Uterus (tissue), 4 donors: ENCODE results near the gene ZDHHC8. TPM values are rescaled to one million over a fixed set of nuclear protein-coding genes. Genes with fewer than 3 reads are reported as not detected.

Source experiments
- DNase-seq, 2 donors: peaks; one replicate each; pipeline ENCODE4 v3.0.0-alpha.2; 2019 to 2020
- H3K27ac ChIP-seq, 2 donors: fragments of 200-600 bp; sonication (generic); 1 replicate in 1 of 2; 2 replicates in 1 of 2; pipeline ENCODE4 v1.5.1; 2016 to 2018
- H3K27me3 ChIP-seq, 2 donors: fragments of 200-600 bp; sonication (generic); one replicate each; pipeline ENCODE4 v1.5.1; 2018 to 2019; ENCODE audit warnings: control low read depth in 1 of 2
- H3K36me3 ChIP-seq, 2 donors: fragments of 200-600 bp; sonication (generic); one replicate each; pipeline ENCODE4 v1.5.1; 2019; ENCODE audit warnings: control low read depth in 1 of 2
- H3K4me1 ChIP-seq, 2 donors: fragments of 200-600 bp; sonication (generic); one replicate each; pipeline ENCODE4 v1.5.1; 2018 to 2019; ENCODE audit warnings: control low read depth in 1 of 2
- H3K4me3 ChIP-seq, 2 donors: fragments of 200-600 bp; sonication (generic); 1 replicate in 1 of 2; 2 replicates in 1 of 2; pipeline ENCODE4 v1.5.1; 2018 to 2019; ENCODE audit warnings: mild to moderate bottlenecking in 1 of 2
- H3K9me3 ChIP-seq, 2 donors: fragments of 200-600 bp; sonication (generic); one replicate each; pipeline ENCODE4 v1.5.1; 2019; ENCODE audit warnings: control low read depth in 1 of 2
- CTCF ChIP-seq, 4 experiments: fragments of 200-600 bp in 2 of 4; fragments of 450-650 bp in 2 of 4; sonication (generic) in 2 of 4; IDR thresholded peaks; one replicate each; pipeline ENCODE4 v1.5.1; 2016 to 2019; ENCODE audit warnings: antibody characterized with exemption in 4 of 4, mild to moderate bottlenecking in 2 of 4, moderate library complexity in 1 of 4
- POLR2A ChIP-seq, 2 donors: fragments of 450-650 bp; IDR thresholded peaks; one replicate each; pipeline ENCODE4 v1.6.1; 2016; ENCODE audit warnings: antibody characterized with exemption in 2 of 2, mild to moderate bottlenecking in 1 of 2, moderate library complexity in 1 of 2
- intact Hi-C: fragments of 100-400 bp; cut with DNase I; formaldehyde crosslinking; loops from one replicate; pipeline ENCODE4 v1.15.1; 2023; ENCODE audit warnings: low total_unique reads
- total RNA-seq, 4 donors: library from RNA; depleted of rRNA in 3 of 4; stranded (reverse); fragments of >200 nt in 3 of 4; gene quantifications; one replicate each; pipeline versions ENCODE4 v1.1.0 to v1.2.4, GENCODE V29; 2014 to 2023
- donor health status: DM: yes; HTN: yes; CAD: no.

Gene ZDHHC8
- total RNA-seq, 4 donors from 2014 or later: 2.4 to 87.9 (median 20.1) TPM

- H3K9me3 ChIP-seq: no peaks in the 10 kb centered on the region
- H3K27ac ChIP-seq: peak overlapping the region; percentile 64 to 87
- no peak for DNase-seq
- H3K27me3 ChIP-seq: no peaks in the 10 kb centered on the region
- no peak for TF ChIP-seq POLR2A (IDR thresholded peaks at IDR 0.05)
- TF ChIP-seq CTCF (IDR thresholded peaks at IDR 0.05): no peak
- peaks cover 4 to 7% of the 10 kb centered on the region in 2 donors for H3K4me1 ChIP-seq
- intact Hi-C loops: loop anchor here (10.0 kb wide), 1 partner anchor 143 kb away; no protein-coding TSS in a partner anchor
- no peaks in the 10 kb centered on the region for H3K36me3 ChIP-seq
- peak overlapping the region; percentile 51 to 95 for H3K4me3 ChIP-seq
Observed at GRCh38 chr22:20117633-20118299, 13.8 kb upstream of the ZDHHC8 start.

- H3K27ac ChIP-seq: peak overlapping the region in 1 of 2 donors; percentile 87
- no peaks in the 10 kb centered on the region for H3K36me3 ChIP-seq
- no peak for DNase-seq
- TF ChIP-seq CTCF (IDR thresholded peaks at IDR 0.05) (no peak), POLR2A (IDR thresholded peaks at IDR 0.05) (no peak)
- H3K27me3 ChIP-seq: no peaks in the 10 kb centered on the region
- H3K4me3 ChIP-seq: peak overlapping the region; percentile 51 to 95
- intact Hi-C loops: loop anchor here (10.0 kb wide), 1 partner anchor 144 kb away; no protein-coding TSS in a partner anchor
- peaks cover 4 to 7% of the 10 kb centered on the region in 2 donors for H3K4me1 ChIP-seq
- no peaks in the 10 kb centered on the region for H3K9me3 ChIP-seq
Observed at GRCh38 chr22:20118300-20119020, 13.1 kb upstream of the ZDHHC8 start.

- no peak for DNase-seq
- TF ChIP-seq POLR2A (IDR thresholded peaks at IDR 0.05) (no peak), CTCF (IDR thresholded peaks at IDR 0.05) (no peak)
- no peaks in the 10 kb centered on the region for H3K9me3 ChIP-seq
- H3K36me3 ChIP-seq: no peaks in the 10 kb centered on the region
- intact Hi-C loops: no loop called here
- H3K4me1 ChIP-seq: no peaks in the 10 kb centered on the region
- no peak overlapping the region for H3K27ac ChIP-seq
- H3K4me3 ChIP-seq: no peak overlapping the region
- H3K27me3 ChIP-seq: no peaks in the 10 kb centered on the region
Observed at GRCh38 chr22:20121856-20122415, 9.7 kb upstream of the ZDHHC8 start.

- H3K36me3 ChIP-seq: no peaks in the 10 kb centered on the region
- no peak for DNase-seq
- no peak overlapping the region for H3K27ac ChIP-seq
- intact Hi-C loops: no loop called here
- no peak overlapping the region for H3K4me3 ChIP-seq
- no peak for TF ChIP-seq POLR2A (IDR thresholded peaks at IDR 0.05)
- TF ChIP-seq CTCF (IDR thresholded peaks at IDR 0.05): no peak
- H3K4me1 ChIP-seq: no peaks in the 10 kb centered on the region
- H3K9me3 ChIP-seq: no peaks in the 10 kb centered on the region
- H3K27me3 ChIP-seq: no peaks in the 10 kb centered on the region
Observed at GRCh38 chr22:20123366-20124082, 8.1 kb upstream of the ZDHHC8 start.
